Esophagus muscularis mucosa (tissue), 3 donors: Measurements from ENCODE around the gene ALCAM.

Source experiments
- CTCF ChIP-seq, 3 experiments: fragments of 200-600 bp in 2 of 3; fragments of 450-650 bp in 1 of 3; sonication (generic) in 2 of 3; IDR thresholded peaks; one replicate each; pipeline ENCODE4 v1.5.1; 2017 to 2019; ENCODE audit warnings: antibody characterized with exemption in 3 of 3, mild to moderate bottlenecking in 2 of 3, moderate library complexity in 1 of 3
- POLR2A ChIP-seq: fragments of 450-650 bp; IDR thresholded peaks from one replicate; pipeline ENCODE4 v1.6.1; 2017; ENCODE audit warnings: antibody characterized with exemption, moderate library complexity, mild to moderate bottlenecking, low read depth
- POLR2AphosphoS5 ChIP-seq, 2 donors: sonication (generic); formaldehyde crosslinking; IDR thresholded peaks; one replicate each; pipeline ENCODE4 v1.6.1; 2017; ENCODE audit warnings: antibody characterized with exemption in 2 of 2

GRCh38 chr3:105323274-105323599, 43.5 kb upstream of the ALCAM start:
- no peak for TF ChIP-seq CTCF (IDR thresholded peaks at IDR 0.05)
- TF ChIP-seq POLR2AphosphoS5 (IDR thresholded peaks at IDR 0.05), result no peak
- no peak for TF ChIP-seq POLR2A
